ENCODE measurements around the gene SMAP1.

SMAP1 gene

GRCh38 chr6:70676821-70677220 is 9.1 kb downstream of the SMAP1 start:
- H2AFZ ChIP-seq (ENCODE audit: low read depth, low read length): no peak overlapping the region
- no peaks in the 10 kb centered on the region for H3K9me3 ChIP-seq (ENCODE audit: insufficient read depth, low read length, severe bottlenecking)
- peaks cover 40% of the 10 kb centered on the region; the same call in 1 of the 2 replicates for H4K20me1 ChIP-seq (ENCODE audit: insufficient read depth, low read length)
- no peak for DNase-seq
- peaks cover 88% of the 10 kb centered on the region for H3K79me2 ChIP-seq (ENCODE audit: insufficient read depth, low read length)
- no peak overlapping the region for H3K27ac ChIP-seq (ENCODE audit: low read length)
- no peaks in the 10 kb centered on the region for H3K27me3 ChIP-seq (ENCODE audit: insufficient read depth, low read length, poor library complexity)
- H3K36me3 ChIP-seq (ENCODE audit: insufficient read depth, low read length): no peaks in the 10 kb centered on the region
- ATAC-seq (ENCODE audit: insufficient read depth, low read depth): no peak
- H3K9ac ChIP-seq (ENCODE audit: low read depth, low read length): no peak overlapping the region
- peaks cover 4% of the 10 kb centered on the region; the same call in 1 of the 2 replicates for H3K4me1 ChIP-seq (ENCODE audit: insufficient read depth, low read length)
- TF ChIP-seq EZH2 (IDR thresholded peaks at IDR 0.05; ENCODE audit: borderline replicate concordance, low read depth, low read length, severe bottlenecking) (no peak), CTCF (IDR thresholded peaks at IDR 0.05; ENCODE audit: borderline replicate concordance, extremely low read depth, low read length, poor library complexity, severe bottlenecking) (no peak)
- H3K4me2 ChIP-seq (ENCODE audit: insufficient read depth, low read length): no peak overlapping the region
- no peak overlapping the region for H3K4me3 ChIP-seq (ENCODE audit: low read depth in 1 of 2, low read length in 2 of 2)

- no peak for DNase-seq
- Histone ChIP-seq H4K20me1 (ENCODE audit: insufficient read depth, low read length) (peaks cover 43% of the 10 kb centered on the region; the same call in 1 of the 2 replicates), H3K4me2 (ENCODE audit: insufficient read depth, low read length) (no peak overlapping the region), H3K79me2 (ENCODE audit: insufficient read depth, low read length) (peaks cover 68% of the 10 kb centered on the region), H3K27ac (ENCODE audit: low read length) (no peak overlapping the region), H3K4me1 (ENCODE audit: insufficient read depth, low read length) (no peaks in the 10 kb centered on the region), H2AFZ (ENCODE audit: low read depth, low read length) (no peak overlapping the region), H3K27me3 (ENCODE audit: insufficient read depth, low read length, poor library complexity) (no peaks in the 10 kb centered on the region), H3K4me3 (ENCODE audit: low read depth in 1 of 2, low read length in 2 of 2) (no peak overlapping the region), H3K36me3 (ENCODE audit: insufficient read depth, low read length) (no peaks in the 10 kb centered on the region), H3K9me3 (ENCODE audit: insufficient read depth, low read length, severe bottlenecking) (no peaks in the 10 kb centered on the region), H3K9ac (ENCODE audit: low read depth, low read length) (no peak overlapping the region)
- TF ChIP-seq CTCF (IDR thresholded peaks at IDR 0.05; ENCODE audit: borderline replicate concordance, extremely low read depth, low read length, poor library complexity, severe bottlenecking): no peak
- no peak for TF ChIP-seq EZH2 (IDR thresholded peaks at IDR 0.05; ENCODE audit: borderline replicate concordance, low read depth, low read length, severe bottlenecking)
- ATAC-seq (ENCODE audit: insufficient read depth, low read depth): no peak
Observed at GRCh38 chr6:70680396-70680795, 12.7 kb downstream of the SMAP1 start.

GRCh38 chr6:70684794-70685493 is 17.3 kb downstream of the SMAP1 start:
- peaks cover 41% of the 10 kb centered on the region; the same call in 1 of the 2 replicates for H4K20me1 ChIP-seq (ENCODE audit: insufficient read depth, low read length)
- H3K27me3 ChIP-seq (ENCODE audit: insufficient read depth, low read length, poor library complexity): no peaks in the 10 kb centered on the region
- ATAC-seq (ENCODE audit: insufficient read depth, low read depth) (peak; percentile 31; the same call in 1 of the 3 replicates), DNase-seq (no peak)
- no peak for TF ChIP-seq CTCF (IDR thresholded peaks at IDR 0.05; ENCODE audit: borderline replicate concordance, extremely low read depth, low read length, poor library complexity, severe bottlenecking)
- TF ChIP-seq EZH2 (IDR thresholded peaks at IDR 0.05; ENCODE audit: borderline replicate concordance, low read depth, low read length, severe bottlenecking): no peak
- H3K4me1 ChIP-seq (ENCODE audit: insufficient read depth, low read length): no peaks in the 10 kb centered on the region
- H3K27ac ChIP-seq (ENCODE audit: low read length): no peak overlapping the region
- H3K36me3 ChIP-seq (ENCODE audit: insufficient read depth, low read length): no peaks in the 10 kb centered on the region
- no peaks in the 10 kb centered on the region for H3K9me3 ChIP-seq (ENCODE audit: insufficient read depth, low read length, severe bottlenecking)
- H2AFZ ChIP-seq (ENCODE audit: low read depth, low read length): no peak overlapping the region
- H3K9ac ChIP-seq (ENCODE audit: low read depth, low read length): no peak overlapping the region
- peaks cover 66% of the 10 kb centered on the region for H3K79me2 ChIP-seq (ENCODE audit: insufficient read depth, low read length)
- H3K4me2 ChIP-seq (ENCODE audit: insufficient read depth, low read length): no peak overlapping the region
- no peak overlapping the region for H3K4me3 ChIP-seq (ENCODE audit: low read depth in 1 of 2, low read length in 2 of 2)

All from DND-41 (cell line).